GM19463 (cell line): ENCODE measurements around the gene PABPC1L2B.
"Not testable (repeated sequence)": the region's sequence is repeated elsewhere in the genome, so short reads cannot be mapped to it uniquely, and the experiment has no call there.

Experiments used
- ATAC-seq: cut with Tn5 transposase; IDR thresholded peaks from one replicate; pipeline ENCODE4 v1.9.1; 2021; ENCODE audit warnings: mild to moderate bottlenecking, moderate library complexity; ENCODE audit not compliant: unreplicated experiment

PABPC1L2B gene

GRCh38 chrX:73002733-73003132 lies at the start of gene PABPC1L2B:
TSS of gene PABPC1L2B (plus strand) at chrX:73002939. CDS start at chrX:73003643, 704 bp downstream.
- ATAC-seq, result not testable (repeated sequence)

GRCh38 chrX:72959971-72960370 lies 42.8 kb upstream of the PABPC1L2B start:
- ATAC-seq, result not testable (repeated sequence)

GRCh38 chrX:72971859-72972258 lies 30.9 kb upstream of the PABPC1L2B start:
- ATAC-seq, result not testable (repeated sequence)

- not testable (repeated sequence) for ATAC-seq
These were observed 27.9 kb upstream of the PABPC1L2B start for GRCh38 chrX:72974885-72975284.

- ATAC-seq, result not testable (repeated sequence)
These were observed 21.8 kb upstream of the PABPC1L2B start for GRCh38 chrX:72980894-72981469.

GRCh38 chrX:73004032-73004431 lies 1.3 kb downstream of the PABPC1L2B start:
- not testable (repeated sequence) for ATAC-seq

GRCh38 chrX:73021361-73022092 lies 18.8 kb downstream of the PABPC1L2B start:
- no peak for ATAC-seq

- ATAC-seq, result not testable (repeated sequence)
These were observed 19.3 kb downstream of the PABPC1L2B start for GRCh38 chrX:73022093-73022445.

GRCh38 chrX:73028876-73029275 lies 26.1 kb downstream of the PABPC1L2B start:
- ATAC-seq, result no peak
